22Rv1 (cell line): ENCODE data around the gene PRAMEF9.
"Not testable (repeated sequence)": the region's sequence is repeated elsewhere in the genome, so short reads cannot be mapped to it uniquely, and the experiment has no call there.

ENCODE experiments used
- H3K27ac ChIP-seq: fragments of 450-650 bp; 2 replicates; pipeline ENCODE4 v1.5.1; 2017
- CTCF ChIP-seq: fragments of 450-650 bp; IDR thresholded peaks from 2 replicates; pipeline ENCODE4 v1.5.1; 2017; ENCODE audit warnings: mild to moderate bottlenecking
- ZFX ChIP-seq: fragments of 450-650 bp; IDR thresholded peaks from 2 replicates; pipeline ENCODE4 v1.6.1; 2017; ENCODE audit warnings: antibody characterized with exemption, borderline replicate concordance

The PRAMEF9 gene

GRCh38 chr1:13171548-13171947, at the start of gene PRAMEF9:
Gene PRAMEF9 (plus strand): TSS chr1:13171848. CDS start chr1:13175281, 3,433 bp downstream.
- H3K27ac ChIP-seq, result not testable (repeated sequence)

DNA sequence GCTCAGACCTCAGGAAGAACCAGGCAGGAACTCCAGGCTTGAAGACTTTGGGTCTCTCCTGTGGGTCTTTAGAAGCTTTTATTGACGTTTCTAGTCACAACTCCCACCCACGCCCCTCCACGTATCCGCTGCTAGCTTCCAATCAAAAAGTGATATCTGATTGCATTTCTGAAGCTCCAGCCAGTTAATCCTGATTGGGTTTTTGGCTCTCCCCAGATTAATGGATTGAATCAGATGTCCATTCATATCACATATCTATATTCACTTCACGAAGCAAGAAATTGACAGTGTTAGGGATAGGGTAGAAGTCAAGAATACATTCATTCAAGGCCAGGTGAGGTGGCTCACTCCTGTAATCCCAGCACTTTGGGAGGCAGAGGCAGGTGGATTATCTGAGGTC, 15.7 kb upstream of the PRAMEF9 start, which contains the start of gene PRAMEF26:
PRAMEF26 (minus strand) TSS at position 101 of the 400 bp plus-strand sequence. CDS start 2,914 bp downstream, outside the sequence.
- not testable (repeated sequence) for H3K27ac ChIP-seq

- H3K27ac ChIP-seq, result not testable (repeated sequence)
Observed at GRCh38 chr1:13165531-13165930, 6.1 kb upstream of the PRAMEF9 start, which contains the start of gene HNRNPCL4. Gene HNRNPCL4 (minus strand): TSS chr1:13165631. CDS start chr1:13165467, 164 bp downstream.

DNA sequence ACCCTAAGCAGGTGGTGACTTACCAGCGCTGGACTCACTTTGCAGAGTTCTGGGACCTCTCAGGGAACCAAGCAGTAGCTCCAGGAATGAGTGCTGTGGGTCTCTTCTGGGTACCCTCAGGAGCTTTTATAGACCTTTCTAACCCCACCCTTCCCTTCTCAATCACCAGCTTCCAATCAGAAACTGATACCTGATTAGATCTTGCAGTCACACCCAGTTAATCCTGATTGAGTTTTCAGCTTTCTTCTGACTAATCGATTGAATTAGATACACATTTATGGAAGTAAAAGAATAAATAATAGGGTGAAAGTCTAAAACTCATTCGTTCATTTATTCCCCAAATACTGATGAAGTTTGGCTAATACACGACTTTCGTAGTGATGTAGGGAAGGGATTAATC, 29.7 kb downstream of the PRAMEF9 start, which contains the start of gene PRAMEF13:
PRAMEF13 (minus strand) TSS at position 101 of the 400 bp plus-strand sequence. CDS start 1,820 bp downstream, outside the sequence.
- H3K27ac ChIP-seq, result not testable (repeated sequence)

DNA sequence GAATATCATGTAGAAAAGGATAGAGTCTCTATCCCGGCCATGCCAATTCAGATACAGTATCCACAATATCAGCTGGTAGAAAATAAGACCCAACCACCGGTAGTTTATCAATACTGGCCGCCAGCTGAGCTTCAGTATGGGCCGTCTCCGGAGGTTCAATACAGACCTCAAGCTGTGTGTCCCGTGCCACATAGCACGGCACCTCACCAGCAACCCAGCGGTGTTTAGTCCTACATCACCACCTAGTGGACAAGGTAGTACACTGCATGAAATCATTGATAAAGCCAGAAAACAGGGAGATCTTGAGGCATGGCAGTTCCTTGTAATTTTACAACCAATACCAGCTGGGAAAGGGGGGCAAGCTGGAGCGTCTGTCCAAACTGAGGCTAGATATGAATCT, 37.1 kb downstream of the PRAMEF9 start:
- H3K27ac ChIP-seq, result not testable (repeated sequence)

GRCh38 chr1:13216619-13217018, 45.0 kb downstream of the PRAMEF9 start:
- H3K27ac ChIP-seq, result not testable (repeated sequence)

- H3K27ac ChIP-seq, result not testable (repeated sequence)
Observed at GRCh38 chr1:13219203-13219602, 47.6 kb downstream of the PRAMEF9 start.

DNA sequence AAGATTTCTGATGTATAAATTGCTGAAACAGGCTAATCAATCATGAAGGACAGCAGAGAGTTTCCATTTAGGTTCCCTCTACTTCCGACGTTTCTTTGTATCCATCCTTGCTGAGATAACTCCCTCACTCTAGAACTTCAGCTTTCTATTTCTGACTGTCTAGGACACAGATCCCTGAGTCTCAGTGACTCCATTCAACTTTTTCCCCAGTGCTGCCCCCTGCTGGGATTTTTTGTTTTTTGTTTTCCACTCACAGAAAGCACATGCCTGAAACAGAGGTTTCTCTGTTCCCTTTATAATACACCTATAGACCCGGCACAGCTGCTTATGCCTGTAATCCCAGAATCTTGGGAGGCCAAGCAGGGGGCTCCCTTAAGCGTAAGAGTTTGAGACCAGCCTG, 51.1 kb downstream of the PRAMEF9 start:
- H3K27ac ChIP-seq, result not testable (repeated sequence)

DNA sequence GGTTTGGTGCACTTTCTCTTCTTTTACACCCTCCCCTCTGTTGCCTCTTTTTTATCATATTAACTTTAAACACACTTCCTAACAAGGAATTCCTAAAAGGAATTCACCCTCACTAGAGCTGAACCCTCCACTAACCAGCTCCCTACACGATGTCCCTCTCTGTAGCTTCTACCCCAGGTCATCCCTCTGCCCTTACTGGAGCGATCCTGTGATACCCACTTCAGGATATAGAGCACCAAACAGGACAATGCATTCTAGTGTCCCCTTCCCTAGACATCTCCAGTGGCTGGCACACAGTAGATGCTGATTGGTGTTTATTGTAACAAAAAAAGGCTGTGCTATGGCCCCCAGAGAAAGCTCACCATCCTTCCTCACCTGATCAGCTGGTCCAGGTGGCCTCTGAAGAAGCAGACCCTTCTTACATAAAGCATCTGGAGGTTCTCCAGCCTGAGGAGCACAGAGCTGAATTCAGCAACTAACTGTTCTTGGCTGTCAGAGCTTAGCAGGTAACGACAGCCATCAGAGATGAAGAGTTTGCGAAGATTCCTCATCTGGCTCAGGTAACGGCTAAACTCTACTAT, 52.9 kb downstream of the PRAMEF9 start:
- TF ChIP-seq ZFX, result no peak
- no peak for TF ChIP-seq CTCF
- no peak overlapping the region for H3K27ac ChIP-seq

GRCh38 chr1:13225675-13226204, 54.1 kb downstream of the PRAMEF9 start, which contains the start of gene PRAMEF18:
Gene PRAMEF18 (minus strand): TSS chr1:13226154. CDS start chr1:13226106, 48 bp downstream.
- H3K27ac ChIP-seq, result not testable (repeated sequence)

- H3K27ac ChIP-seq, result not testable (repeated sequence)
Observed at GRCh38 chr1:13227271-13228055, 55.8 kb downstream of the PRAMEF9 start.

DNA sequence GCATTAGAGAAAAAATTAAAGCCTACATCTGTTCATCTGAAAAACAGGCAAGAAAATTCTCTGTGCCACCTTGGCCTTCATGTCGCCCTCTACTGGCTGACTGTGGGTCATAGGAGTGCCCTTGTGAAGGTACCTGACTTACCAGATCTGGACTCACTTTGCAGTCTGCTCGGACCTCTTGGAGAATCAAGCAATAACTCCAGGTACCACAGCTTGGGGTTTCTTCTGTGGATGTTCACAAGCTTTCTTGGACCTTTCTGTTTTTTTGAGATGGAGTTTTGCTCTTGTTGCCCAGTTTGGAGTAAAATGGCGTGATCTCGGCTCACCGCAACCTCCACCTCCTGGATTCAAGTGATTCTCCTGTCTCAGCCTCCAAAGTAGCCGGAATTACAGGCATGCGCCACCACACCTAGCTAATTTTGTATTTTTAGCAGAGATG, 56.7 kb downstream of the PRAMEF9 start:
- no peak overlapping the region for H3K27ac ChIP-seq
- no peak for TF ChIP-seq ZFX
- TF ChIP-seq CTCF, result peak; percentile 77
